Dedifferentiated amniotic fluid mesenchymal stem cell (primary cell): Measurements from ENCODE around the gene MUC5B.
"Not testable (repeated sequence)": the region's sequence is repeated elsewhere in the genome, so short reads cannot be mapped to it uniquely, and the experiment has no call there.

Experiments
- DNase-seq: peaks from one replicate; pipeline ENCODE4 v3.0.0-alpha.2; 2016; ENCODE audit errors: extremely low spot score

MUC5B gene

DNA sequence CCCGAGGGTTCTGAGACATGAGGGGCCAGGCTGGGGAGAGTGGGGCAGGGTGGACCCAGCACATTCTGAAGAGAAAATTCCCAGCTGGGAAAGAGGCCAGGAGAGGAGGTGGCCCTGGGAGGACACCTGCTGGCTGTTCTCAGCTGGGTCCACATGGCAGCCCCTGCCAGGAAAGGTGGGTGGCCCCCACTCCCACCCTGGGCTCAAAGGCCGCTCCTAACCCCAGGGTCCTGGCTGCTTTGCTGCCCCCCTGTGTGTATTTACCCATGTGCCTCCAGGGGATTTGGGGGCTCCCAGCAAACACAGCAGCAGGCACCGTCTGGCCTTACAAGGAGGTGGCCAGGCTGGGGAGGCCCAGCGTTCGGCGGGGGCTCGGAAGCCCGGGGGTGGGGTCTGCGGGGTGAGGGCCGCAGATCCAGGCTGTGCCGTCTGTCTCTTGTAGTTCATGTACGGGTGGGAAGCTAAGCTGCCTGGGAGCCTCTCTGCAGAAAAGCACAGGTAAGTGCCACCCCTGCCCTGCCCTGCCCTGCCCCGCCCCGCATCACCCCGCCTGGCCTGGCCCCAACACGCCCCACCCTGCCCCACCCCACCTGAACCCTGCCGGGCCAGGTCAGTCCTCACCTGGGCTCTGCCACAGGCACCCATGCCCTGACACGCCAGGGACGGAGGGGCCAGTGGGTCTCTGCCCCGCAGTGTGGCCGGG, 10.6 kb downstream of the MUC5B start:
- DNase-seq = no peak

DNA sequence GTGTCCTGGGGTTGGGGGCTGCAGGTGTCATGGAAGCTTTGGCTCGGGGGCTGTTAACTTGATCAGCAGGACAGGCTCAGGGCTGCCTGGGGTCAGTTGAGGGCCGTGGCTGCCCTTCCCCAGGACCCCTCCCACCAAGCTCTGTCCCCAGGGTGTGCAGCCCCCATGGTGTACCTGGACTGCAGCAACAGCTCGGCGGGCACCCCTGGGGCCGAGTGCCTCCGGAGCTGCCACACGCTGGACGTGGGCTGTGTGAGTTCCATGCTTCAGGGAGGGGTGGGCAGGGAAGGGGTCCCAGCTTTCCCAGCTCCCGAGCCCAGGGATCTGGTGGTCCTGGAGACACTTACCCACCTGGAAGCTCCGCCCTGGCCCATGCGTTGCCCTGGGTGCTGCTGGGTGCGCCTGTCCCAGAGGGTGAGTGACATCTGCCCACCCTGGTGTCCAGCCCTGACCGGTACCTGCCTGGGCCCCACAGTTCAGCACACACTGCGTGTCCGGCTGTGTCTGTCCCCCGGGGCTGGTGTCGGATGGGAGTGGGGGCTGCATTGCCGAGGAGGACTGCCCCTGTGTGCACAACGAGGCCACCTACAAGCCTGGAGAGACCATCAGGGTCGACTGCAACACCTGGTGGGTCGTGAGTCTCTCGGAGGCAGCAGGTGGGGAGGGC, 11.3 kb downstream of the MUC5B start:
- DNase-seq = no peak

DNA sequence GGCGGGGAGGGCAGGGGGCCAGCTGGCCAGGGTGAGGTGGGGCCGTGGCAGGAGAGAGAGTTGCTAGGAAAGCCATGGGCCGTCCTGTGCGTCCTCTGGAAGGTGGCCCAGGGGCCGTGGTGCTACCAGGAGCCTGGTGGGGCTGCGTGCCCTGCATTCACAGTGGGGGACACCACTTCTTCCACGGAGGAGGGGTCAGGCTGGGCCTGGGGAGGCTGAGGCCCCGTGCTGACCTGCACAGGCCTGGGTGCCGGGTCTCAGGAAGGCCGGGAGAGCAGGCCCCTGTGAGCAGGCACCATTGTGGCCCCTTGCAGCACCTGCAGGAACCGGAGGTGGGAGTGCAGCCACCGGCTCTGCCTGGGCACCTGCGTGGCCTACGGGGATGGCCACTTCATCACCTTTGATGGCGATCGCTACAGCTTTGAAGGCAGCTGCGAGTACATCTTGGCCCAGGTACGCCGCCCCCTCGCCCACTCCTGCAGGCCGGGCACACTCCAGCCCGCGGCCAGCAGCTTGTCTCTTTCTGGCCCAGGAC, 12.0 kb downstream of the MUC5B start:
- DNase-seq = no peak

GRCh38 chr11:1235306-1235900, 12.5 kb downstream of the MUC5B start:
- no peak for DNase-seq

DNA sequence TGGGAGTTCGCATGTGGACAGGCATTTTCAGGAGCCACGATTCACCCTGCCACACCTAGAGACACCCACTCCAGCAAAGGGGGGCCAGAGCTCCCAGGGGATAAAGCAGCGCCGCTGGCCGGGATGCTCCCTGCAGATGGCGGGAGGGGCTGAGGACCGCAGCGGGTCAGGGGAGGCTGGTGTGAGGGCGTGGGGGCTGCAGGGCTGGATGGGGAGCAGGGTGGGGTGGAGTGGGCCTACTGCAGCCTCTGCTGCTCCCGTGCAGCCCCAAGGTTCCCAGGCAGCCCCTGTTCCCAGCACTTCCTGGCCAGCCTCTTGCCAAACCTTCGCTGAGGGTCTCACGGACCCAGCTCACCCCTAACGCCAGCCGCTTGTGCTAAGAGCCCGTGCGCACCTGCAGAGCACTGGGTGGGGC, 13.0 kb downstream of the MUC5B start:
- no peak for DNase-seq

GRCh38 chr11:1236316-1237127, 13.7 kb downstream of the MUC5B start:
- no peak for DNase-seq

GRCh38 chr11:1237128-1237580, 14.3 kb downstream of the MUC5B start:
- DNase-seq = no peak

DNA sequence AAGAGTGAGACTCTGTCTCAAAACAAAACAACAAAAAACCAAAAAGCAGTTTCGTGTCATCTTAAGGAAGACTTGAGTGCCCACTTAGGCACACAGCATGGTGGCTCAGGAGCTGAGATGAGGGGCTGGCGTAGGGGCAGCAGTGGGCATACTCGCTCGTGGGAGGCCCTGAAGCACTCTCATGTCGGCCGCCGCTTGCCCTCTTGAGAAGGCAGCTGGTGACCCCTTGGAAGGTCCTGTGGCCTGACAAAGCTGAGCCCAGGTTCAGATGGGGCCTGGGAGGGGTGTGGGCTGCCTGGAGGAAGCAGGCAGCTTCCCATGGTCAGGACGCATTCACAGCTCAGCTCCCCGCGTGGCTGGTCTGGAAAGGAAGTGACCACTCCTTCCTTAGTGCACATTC, 15.0 kb downstream of the MUC5B start:
- DNase-seq = no peak

DNA sequence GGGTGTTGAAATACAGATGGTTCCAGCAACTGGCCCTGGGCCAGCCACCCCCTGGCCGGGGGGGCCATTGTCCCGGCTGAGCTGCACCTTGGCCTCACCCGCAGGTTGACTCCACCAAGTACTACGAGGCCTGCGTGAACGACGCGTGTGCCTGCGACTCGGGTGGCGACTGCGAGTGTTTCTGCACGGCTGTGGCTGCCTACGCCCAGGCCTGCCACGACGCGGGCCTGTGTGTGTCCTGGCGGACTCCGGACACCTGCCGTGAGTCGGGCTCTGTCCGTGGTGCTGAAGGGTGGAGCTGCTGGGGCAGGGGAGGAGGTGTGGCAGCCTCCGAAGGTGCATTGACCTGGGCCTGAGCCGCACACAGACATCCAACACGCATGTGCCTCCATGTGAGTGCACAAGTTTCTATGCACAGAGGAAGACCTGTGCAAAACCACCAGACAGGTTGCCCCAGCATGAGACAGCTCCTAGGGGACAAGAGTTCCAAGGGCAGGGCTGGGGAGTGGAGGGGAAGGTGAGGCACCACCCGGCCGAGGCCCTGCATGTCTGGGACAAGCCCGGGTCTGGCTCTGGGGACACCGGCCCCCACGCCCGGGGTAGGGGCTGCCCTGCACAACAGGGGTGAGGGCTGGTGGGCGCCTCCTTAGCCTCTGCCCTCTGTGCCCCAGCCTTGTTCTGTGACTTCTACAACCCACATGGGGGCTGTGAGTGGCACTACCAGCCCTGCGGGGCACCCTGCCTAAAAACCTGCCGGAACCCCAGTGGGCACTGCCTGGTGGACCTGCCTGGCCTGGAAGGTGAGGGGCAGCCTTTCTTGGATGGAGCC, 16.1 kb downstream of the MUC5B start:
- DNase-seq = no peak

GRCh38 chr11:1239596-1240205, 16.8 kb downstream of the MUC5B start:
- no peak for DNase-seq

DNA sequence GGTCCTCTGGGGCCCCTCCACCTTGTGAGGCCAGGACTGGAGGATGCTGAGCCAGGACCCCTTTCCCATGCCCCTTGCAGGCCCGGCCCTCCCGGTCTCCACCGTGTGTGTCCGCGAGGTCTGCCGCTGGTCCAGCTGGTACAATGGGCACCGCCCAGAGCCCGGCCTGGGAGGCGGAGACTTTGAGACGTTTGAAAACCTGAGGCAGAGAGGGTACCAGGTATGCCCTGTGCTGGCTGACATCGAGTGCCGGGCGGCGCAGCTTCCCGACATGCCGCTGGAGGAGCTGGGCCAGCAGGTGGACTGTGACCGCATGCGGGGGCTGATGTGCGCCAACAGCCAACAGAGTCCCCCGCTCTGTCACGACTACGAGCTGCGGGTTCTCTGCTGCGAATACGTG, 17.9 kb downstream of the MUC5B start:
- no peak for DNase-seq

GRCh38 chr11:1241706-1242105, 18.8 kb downstream of the MUC5B start:
- DNase-seq = no peak

GRCh38 chr11:1242289-1242688, 19.4 kb downstream of the MUC5B start:
- DNase-seq = no peak

DNA sequence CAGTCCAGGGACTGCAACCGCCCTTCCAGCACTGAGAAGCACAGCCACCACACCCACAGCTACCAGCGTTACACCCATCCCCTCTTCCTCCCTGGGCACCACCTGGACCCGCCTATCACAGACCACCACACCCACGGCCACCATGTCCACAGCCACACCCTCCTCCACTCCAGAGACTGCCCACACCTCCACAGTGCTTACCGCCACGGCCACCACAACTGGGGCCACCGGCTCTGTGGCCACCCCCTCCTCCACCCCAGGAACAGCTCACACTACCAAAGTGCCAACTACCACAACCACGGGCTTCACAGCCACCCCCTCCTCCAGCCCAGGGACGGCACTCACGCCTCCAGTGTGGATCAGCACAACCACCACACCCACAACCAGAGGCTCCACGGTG, 19.9 kb downstream of the MUC5B start:
- not testable (repeated sequence) for DNase-seq

DNA sequence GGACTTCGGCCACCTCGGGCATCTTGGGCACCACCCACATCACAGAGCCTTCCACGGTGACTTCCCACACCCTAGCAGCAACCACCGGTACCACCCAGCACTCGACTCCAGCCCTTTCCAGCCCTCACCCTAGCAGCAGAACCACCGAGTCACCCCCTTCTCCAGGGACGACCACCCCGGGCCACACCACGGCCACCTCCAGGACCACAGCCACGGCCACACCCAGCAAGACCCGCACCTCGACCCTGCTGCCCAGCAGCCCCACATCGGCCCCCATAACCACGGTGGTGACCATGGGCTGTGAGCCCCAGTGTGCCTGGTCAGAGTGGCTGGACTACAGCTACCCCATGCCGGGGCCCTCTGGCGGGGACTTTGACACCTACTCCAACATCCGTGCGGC, 20.7 kb downstream of the MUC5B start:
- not testable (repeated sequence) for DNase-seq

DNA sequence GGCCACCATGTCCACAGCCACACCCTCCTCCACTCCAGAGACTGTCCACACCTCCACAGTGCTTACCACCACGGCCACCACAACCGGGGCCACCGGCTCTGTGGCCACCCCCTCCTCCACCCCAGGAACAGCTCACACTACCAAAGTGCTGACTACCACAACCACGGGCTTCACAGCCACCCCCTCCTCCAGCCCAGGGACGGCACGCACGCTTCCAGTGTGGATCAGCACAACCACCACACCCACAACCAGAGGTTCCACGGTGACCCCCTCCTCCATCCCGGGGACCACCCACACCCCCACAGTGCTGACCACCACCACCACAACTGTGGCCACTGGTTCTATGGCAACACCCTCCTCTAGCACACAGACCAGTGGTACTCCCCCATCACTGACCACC, 21.7 kb downstream of the MUC5B start:
- DNase-seq = not testable (repeated sequence)

- not testable (repeated sequence) for DNase-seq
Measured at GRCh38 chr11:1245717-1246116, 22.9 kb downstream of the MUC5B start.

DNA sequence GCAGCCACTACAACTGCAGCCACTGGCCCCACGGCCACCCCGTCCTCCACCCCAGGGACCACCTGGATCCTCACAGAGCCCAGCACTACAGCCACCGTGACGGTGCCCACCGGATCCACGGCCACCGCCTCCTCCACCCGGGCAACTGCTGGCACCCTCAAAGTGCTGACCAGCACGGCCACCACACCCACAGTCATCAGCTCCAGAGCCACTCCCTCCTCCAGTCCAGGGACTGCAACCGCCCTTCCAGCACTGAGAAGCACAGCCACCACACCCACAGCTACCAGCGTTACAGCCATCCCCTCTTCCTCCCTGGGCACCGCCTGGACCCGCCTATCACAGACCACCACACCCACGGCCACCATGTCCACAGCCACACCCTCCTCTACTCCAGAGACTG, 23.4 kb downstream of the MUC5B start:
- DNase-seq = not testable (repeated sequence)

GRCh38 chr11:1247026-1247425, 24.2 kb downstream of the MUC5B start:
- not testable (repeated sequence) for DNase-seq

- DNase-seq = not testable (repeated sequence)
Measured at GRCh38 chr11:1248951-1249350, 26.1 kb downstream of the MUC5B start.

- not testable (repeated sequence) for DNase-seq
Measured at GRCh38 chr11:1250411-1250810, 27.5 kb downstream of the MUC5B start.
